Peyer's patch (tissue), 4 donors: Measurements from ENCODE around the gene PKP1.

Experiments used
- CTCF ChIP-seq, 6 experiments: fragments of 450-650 bp in 4 of 6; fragments of 200-600 bp in 2 of 6; sonication (generic) in 1 of 6; IDR thresholded peaks; one replicate each; pipeline ENCODE4 v1.5.1; 2017 to 2019; ENCODE audit warnings: antibody characterized with exemption in 6 of 6, mild to moderate bottlenecking in 3 of 6, moderate library complexity in 1 of 6
- POLR2A ChIP-seq, 2 donors: fragments of 450-650 bp; IDR thresholded peaks; one replicate each; pipeline ENCODE4 v1.5.1; 2017; ENCODE audit warnings: antibody characterized with exemption in 2 of 2, mild to moderate bottlenecking in 2 of 2, moderate library complexity in 2 of 2

GRCh38 chr1:201248721-201249559, 34.4 kb upstream of the PKP1 start:
- TF ChIP-seq CTCF (IDR thresholded peaks at IDR 0.05) (no peak), POLR2A (IDR thresholded peaks at IDR 0.05) (no peak)
